NCI-H524 (cell line): ENCODE data around the gene TP53BP2.
"Not testable (repeated sequence)": the region's sequence is repeated elsewhere in the genome, so short reads cannot be mapped to it uniquely, and the experiment has no call there.

ENCODE experiments used
- DNase-seq, 2 experiments: peaks; one replicate each; lab custom pipeline; 2025; lab: John Stamatoyannopoulos, UW

Gene TP53BP2

DNA sequence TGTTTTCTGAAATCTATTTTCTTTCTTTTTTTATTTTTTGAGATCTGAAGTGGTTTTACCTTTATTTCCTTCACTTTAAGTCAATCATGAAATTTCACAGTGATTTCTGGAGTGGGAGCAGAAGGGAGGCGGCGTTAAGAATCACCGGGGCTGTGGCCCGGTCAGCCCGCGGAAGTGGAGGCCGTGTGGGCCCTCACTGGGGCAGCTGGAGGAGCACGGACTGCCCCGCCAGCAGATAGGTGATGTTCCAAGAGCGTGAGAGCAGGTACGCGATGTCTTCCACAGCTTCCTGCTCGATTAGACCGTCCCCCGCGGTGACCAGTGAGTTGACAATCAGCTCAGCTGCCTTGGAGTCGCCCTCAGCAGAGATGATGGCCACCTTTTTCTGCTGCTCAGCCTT, 10.6 kb upstream of the TP53BP2 start:
- no peak for DNase-seq

DNA sequence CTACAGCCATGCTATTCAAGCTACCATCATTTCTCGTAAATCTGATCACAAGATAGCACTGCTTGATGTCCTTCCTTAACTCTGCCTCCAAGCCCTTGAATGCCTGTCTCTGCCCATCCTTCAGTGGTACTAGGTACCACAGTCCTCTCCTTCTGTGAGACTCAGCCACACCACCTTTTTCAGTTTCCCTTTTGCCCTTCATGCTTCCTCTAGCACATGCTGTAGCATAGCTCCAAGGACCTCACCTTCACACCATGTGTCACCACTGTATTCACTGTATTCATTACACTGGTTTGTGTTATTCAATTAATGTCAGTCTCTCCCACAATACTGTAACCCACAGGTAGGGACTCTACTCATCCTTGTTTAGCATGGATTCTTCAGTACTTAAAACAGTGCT, 8.0 kb upstream of the TP53BP2 start:
- DNase-seq: no peak

DNA sequence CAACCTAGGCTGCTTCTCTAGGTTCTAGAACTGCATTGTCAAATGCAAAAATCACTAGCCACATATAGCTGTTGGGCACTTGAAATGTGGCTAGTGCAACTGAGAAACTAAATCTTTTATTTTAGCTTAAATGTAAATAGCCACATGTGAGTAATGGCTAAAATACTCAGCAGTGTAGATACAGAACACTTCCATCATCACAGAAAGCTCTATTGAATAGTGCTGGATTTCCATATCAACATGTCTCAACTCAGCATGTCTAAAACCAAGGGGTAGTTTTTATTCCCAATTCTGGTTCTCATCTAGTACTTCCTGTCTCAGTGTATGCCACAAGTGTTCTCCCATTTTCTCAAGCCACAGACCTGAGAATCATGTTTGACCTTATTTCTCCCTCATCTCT, 7.5 kb upstream of the TP53BP2 start:
- DNase-seq: no peak

- no peak for DNase-seq
Measured at GRCh38 chr1:223852337-223852736, 6.6 kb upstream of the TP53BP2 start.

DNA sequence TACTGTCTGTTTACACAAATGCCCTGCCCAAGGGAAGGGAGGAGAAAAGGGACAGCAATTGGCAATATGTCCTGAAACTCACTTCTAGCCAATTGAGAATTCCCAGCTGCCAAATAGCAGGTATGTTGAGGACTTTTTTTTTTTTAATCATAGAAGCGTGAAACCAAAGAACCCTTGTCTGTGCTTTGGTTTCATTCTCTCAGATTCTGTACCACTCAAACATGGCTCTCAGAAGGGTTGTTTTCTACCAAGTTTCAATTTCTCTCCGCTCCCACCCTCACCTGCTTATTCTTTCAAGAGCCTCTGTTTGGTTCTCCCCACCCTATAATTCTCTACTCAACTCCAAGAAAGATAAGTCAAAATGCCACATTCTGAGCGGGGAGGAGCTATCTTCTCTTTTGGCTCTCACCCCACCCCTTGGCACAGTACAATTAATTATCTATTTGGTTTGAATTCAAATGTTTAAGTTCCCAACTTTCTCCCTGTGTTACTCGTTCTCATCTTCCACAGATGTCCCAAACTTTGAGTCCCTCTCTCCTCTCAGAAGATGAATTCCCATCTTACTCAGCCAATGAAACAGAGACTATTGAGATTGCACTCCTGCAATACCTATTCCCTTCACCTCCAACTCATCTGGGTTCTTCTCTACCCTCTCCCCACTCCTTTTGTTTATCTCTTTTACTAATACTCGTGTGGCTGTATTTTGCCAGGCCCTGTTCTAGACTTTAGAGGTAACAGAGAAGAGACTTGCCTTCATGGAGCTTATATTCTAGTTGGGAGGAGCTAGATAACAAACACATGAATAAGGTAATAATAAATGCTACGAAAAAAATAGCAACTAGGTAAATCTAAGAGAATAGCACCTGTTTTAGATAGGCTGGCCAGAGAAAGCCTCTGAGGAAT, 3.9 kb upstream of the TP53BP2 start:
- no peak for DNase-seq

- DNase-seq: no peak
Measured at GRCh38 chr1:223848536-223848935, 2.8 kb upstream of the TP53BP2 start.

GRCh38 chr1:223847781-223848345, 2.1 kb upstream of the TP53BP2 start:
- no peak for DNase-seq

GRCh38 chr1:223845037-223845809, 524 bp downstream of the TP53BP2 start:
- DNase-seq: peak in 1 of 2 experiments; percentile 38

GRCh38 chr1:223844787-223845036, 1.0 kb downstream of the TP53BP2 start:
- peak in 1 of 2 experiments; percentile 56 for DNase-seq

DNA sequence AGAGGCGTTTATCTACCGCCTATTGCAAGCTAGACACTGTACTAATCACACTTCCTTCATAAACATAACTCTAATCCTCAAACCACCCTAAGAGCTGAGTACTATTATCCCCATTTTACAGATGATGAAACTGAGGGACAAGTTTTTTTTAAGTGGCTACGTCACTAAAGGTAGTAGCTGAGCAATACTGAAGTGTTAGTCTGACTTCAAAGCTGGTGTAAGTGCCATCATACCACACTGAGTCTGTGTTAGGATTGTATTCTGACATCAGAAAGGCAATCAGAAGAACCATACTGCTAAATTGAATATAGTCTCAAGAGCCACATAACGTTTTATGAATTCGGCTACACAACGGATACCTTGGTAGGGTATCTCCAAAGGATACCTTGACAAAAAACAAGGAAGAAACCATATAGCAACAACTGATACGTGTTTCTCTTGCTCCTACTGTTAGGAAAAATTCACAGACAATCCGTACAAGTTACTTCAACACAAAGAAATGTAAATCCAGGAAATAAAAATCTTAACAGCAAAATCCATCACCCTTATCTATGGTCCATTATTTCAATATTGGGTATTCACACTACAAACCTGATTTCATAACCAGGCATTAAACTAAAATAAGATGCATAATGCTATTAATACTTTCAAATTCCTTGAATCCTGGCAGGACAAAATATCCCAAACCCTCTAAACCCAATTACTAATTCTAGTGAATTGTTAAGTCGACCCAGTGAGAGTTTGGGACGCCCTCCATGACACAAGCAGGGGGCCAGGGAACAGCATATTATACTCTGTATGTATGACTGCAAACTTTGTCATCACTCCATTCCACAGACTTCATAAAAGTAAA, 1.6 kb downstream of the TP53BP2 start:
- no peak for DNase-seq

DNA sequence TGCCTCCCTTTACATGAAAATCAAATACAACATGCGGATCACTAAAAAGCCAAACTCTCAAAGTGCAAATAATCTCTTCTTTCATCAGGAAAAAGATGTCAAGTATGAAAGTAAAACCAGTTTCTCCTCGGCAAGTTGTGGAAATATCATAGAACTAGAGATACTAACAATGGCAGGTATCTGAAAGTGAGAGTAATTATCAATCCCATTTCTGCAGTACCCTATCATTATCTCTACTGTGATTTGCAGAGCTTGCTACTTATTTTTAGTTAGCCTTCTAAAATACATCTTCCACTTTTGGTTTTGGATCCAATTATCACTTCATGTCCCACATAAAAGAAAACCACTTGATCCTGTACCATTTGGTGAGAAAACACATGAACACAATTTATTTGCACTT, 3.0 kb downstream of the TP53BP2 start:
- no peak for DNase-seq

DNA sequence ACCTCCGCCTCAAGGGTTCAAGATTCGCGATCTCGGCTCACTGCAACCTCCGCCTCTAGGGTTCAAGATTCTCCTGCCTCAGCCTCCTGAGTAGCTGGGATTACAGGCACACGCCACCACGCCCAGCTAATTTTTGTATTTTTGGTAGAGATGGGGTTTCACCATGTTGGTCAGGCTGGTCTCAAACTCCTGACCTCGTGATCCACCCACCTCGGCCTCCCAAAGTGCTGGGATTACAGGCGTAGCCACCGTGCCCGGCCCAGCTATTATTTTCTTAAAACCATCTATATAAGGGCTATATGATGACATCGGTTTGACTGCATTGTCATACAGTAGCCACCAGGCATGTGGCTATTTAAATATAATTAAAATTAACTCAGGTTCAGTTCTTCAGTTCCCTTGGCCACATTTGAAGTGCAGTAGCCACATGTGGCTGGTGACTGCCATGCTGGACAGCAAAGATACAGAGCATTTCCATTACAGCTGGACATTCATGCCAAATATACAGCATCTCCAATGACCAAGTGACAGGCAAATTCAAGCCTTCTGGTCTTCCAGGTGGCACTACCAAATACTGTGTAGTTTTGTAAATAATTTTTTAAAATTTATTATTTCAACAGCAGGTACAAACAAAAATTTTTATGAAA, 3.6 kb downstream of the TP53BP2 start:
- DNase-seq: not testable (repeated sequence)

DNA sequence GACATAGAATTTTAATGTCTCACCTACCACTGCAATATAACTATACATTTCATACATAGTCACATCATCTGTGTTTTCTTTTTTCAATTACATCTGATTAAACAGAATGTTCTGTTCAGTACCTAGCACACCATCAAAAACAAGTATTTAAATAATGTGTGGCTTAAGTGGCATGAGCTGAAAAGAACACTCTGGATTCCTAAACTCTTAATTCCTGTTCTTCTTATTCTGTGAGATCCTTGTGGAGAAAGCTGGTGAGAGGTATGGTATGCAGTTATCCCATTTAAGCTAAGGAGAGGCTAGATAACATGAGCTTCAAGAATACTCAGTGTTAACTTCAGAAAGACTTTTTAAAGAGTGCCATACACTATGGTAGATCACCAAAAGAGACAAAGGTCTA, 5.5 kb downstream of the TP53BP2 start:
- DNase-seq: no peak

GRCh38 chr1:223838125-223838854, 7.5 kb downstream of the TP53BP2 start:
- DNase-seq: peak in 1 of 2 experiments; percentile 34

DNA sequence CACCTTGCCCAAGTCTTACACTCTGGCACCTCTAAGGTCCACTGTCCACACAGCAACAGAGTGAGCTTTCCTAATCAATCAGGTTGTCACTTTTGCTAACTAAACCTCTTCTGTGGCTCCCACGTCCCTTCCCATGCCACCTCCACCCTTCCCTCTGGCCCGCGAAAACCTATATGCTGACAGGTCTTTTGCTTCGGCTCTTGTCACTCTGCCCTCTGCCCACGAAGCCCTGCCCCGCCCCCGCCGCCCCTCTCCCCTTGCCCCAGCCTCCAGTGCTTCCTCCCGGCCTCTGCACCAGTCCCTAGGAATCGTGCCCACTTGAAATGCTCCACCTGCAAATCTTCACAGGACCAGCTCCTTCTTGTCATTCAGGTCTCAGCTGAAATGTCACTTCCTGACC, 8.1 kb downstream of the TP53BP2 start:
- DNase-seq: no peak

- peak; percentile 30 to 79 for DNase-seq
Measured at GRCh38 chr1:223837206-223837605, 8.5 kb downstream of the TP53BP2 start.

DNA sequence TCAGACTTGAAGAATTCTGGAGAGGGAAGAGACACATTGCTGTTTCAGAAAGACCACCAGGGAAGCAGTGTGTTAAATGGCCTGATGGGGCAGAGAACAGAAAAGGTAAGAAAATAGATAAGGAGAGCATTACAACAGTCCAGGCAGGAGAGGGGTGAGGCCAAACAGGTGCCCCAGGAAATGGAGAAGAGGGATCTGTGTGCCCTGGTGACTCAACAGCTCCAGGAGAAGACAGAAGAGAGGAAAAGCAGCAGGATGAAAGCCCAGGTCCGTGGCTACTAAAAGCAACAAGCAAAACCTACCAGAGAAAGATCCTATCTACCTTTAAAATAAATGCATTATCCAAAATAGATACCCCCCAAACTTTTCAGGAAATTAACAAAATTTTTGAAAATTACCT, 9.2 kb downstream of the TP53BP2 start:
- DNase-seq: no peak

GRCh38 chr1:223835754-223836153, 10.0 kb downstream of the TP53BP2 start:
- no peak for DNase-seq

GRCh38 chr1:223834660-223835263, 11.0 kb downstream of the TP53BP2 start:
- no peak for DNase-seq

DNA sequence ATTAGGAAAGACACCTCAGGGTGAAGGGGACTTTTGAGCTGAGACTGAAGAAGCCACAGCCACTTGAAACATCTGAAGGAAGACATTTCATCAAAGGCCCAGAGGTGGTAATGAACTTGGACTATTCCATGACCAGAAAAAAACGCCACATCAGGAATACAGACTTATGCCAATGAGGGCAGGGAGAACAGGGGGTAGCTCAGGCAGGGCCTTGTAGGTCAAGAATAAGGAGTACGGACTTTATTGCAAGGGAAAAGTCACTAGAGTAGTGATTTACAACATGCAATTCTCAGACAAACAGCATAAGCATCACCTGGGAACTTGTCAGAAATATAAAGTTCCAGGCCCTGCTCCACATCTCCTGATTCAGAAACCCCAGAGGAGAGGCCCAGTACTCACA, 11.8 kb downstream of the TP53BP2 start:
- no peak for DNase-seq

- peak in 1 of 2 experiments; percentile 17 for DNase-seq
Measured at GRCh38 chr1:223832637-223832943, 13.2 kb downstream of the TP53BP2 start.
